Fibroblast of pulmonary artery (primary cell): ENCODE data around the gene OMD.

ENCODE experiments used
- DNase-seq: peaks from one replicate; pipeline ENCODE4 v3.0.0-alpha.2; 2010; ENCODE audit warnings: low read depth
- H3K4me3 ChIP-seq: replicated peaks from 2 replicates; pipeline ENCODE4 v1.5.1; 2011; ENCODE audit warnings: low read depth, mild to moderate bottlenecking, control low read depth, low read length, moderate library complexity
- TF ChIP-seq, protein P1 (sequence below): IDR thresholded peaks from 2 replicates; pipeline ENCODE4 v1.5.1; 2011; ENCODE audit warnings: mild to moderate bottlenecking, control low read depth, low read length, inconsistent platforms; ENCODE audit errors: missing control alignments

Gene OMD

DNA sequence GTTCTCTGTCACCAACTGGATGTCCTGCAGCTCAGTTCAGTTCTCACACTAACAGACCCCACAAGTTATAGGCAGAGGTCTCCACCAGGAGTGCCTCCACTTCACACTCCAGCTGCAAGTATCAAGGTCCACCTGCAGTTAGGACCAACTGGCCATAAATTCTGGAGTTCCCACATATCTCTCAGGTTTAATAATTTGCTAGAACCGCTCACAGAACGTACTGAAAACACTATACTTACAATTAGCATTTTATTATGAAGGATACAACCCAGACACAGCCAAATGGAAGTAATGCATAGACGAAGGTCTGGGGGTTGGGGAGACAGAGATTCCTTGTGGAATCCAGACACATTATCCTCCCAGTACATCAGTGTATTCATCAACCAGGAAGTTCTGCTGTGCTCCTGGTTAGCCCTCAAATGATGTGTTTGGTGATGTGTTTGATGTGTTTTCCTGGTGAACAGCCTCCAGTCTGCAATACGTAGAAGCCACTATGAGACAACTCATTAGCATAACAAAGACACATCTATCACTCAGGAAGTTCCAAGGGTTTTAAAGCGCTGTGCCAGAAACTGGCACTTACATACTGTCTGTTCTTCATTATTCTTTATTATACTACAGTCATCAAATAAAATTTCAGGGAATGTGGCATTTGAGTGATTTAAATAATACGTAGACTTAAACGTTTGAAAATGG, 45.3 kb downstream of the OMD start:
- TF ChIP-seq, protein P1, sequence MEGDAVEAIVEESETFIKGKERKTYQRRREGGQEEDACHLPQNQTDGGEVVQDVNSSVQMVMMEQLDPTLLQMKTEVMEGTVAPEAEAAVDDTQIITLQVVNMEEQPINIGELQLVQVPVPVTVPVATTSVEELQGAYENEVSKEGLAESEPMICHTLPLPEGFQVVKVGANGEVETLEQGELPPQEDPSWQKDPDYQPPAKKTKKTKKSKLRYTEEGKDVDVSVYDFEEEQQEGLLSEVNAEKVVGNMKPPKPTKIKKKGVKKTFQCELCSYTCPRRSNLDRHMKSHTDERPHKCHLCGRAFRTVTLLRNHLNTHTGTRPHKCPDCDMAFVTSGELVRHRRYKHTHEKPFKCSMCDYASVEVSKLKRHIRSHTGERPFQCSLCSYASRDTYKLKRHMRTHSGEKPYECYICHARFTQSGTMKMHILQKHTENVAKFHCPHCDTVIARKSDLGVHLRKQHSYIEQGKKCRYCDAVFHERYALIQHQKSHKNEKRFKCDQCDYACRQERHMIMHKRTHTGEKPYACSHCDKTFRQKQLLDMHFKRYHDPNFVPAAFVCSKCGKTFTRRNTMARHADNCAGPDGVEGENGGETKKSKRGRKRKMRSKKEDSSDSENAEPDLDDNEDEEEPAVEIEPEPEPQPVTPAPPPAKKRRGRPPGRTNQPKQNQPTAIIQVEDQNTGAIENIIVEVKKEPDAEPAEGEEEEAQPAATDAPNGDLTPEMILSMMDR: no peak
- DNase-seq: no peak
- no peak overlapping the region for H3K4me3 ChIP-seq

DNA sequence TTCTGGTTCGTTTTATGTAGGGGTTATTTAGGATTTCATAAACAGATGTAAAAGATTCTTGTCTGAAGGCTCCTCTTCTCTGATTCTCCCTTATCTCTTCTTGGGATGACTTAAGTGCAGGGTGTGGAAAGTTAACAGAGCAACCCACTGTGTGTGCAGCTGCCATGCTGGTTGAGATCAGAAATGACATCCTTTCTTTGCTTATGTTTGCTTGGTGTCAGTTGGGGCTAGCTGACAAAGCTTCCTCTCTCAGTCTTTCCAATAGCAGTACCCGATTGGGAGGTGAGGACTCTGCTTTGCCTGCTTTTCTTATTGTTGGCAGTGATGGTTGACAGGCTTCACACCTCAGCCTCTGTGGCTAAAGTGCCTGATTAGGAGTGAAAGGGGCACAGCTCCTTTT, 46.4 kb downstream of the OMD start:
- TF ChIP-seq, protein P1: no peak
- no peak overlapping the region for H3K4me3 ChIP-seq
- no peak for DNase-seq

DNA sequence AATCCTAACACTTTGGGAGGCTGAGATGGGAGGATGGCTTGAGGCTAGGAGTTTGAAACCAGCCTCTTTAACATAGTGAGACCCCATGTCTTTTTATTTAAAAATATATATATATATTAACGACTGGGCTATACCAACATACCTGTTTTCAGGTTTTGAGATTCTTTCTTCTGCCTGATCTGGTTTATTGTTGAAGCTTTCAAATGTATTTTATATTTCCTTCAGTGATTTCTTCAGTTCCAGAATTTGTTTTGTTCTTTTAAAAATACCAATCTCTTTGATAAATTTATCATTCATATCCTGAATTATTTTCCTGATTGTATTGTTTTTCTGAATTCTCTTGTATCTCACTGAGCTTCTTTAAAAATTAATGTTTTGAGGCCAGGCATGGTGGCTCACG, 51.1 kb downstream of the OMD start:
- TF ChIP-seq, protein P1: no peak
- DNase-seq: no peak
- no peak overlapping the region for H3K4me3 ChIP-seq

DNA sequence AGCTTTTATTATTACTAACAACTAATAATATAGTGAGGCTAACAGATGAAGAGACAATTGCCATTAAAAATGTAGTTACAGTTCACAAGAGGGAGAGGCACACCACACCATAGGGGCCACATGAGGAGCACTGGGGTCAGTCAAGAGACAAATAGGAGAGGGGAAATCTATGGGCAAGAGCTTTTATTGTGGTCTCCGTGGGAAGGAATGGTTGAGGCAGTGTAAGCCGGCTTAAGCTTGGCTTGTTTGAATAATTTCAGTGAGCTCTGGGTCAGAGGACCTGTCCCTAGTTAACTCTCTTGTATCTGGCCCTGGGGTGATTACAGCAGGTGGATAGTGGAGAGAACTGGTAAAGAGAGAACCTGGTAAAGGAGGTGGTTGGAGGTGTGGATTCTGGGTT, 55.2 kb downstream of the OMD start:
- H3K4me3 ChIP-seq: no peak overlapping the region
- TF ChIP-seq, protein P1: no peak
- DNase-seq: no peak
